HEK293 (cell line): ENCODE data around the gene BSDC1.

ENCODE experiments used
- CTCF ChIA-PET: fragments of 350-600 bp; formaldehyde crosslinking; extraction: SDS; loops from one replicate; lab custom pipeline; 2021; ENCODE audit warnings: antibody characterized with exemption; lab: Yijun Ruan, JAX
- POLR2A ChIA-PET: fragments of 300-600 bp; formaldehyde crosslinking; extraction: SDS; loops from one replicate; lab custom pipeline; 2020; ENCODE audit warnings: antibody characterized with exemption, inconsistent platforms; lab: Yijun Ruan, JAX
- H3K27ac ChIP-seq: fragments of 200-500 bp; sonication (Bioruptor generic); 2 replicates; pipeline ENCODE4 v1.5.1; 2014; ENCODE audit warnings: low read depth, low read length, control low read depth, inconsistent platforms; ENCODE audit errors: extremely low read depth
- H3K36me3 ChIP-seq, 2 experiments: fragments of 200-500 bp in 1 of 2; sonication (Bioruptor generic) in 1 of 2; 1 replicate in 1 of 2; 2 replicates in 1 of 2; pipeline ENCODE4 v1.5.1; 2014 to 2017; ENCODE audit warnings: inconsistent platforms in 2 of 2, low read length in 2 of 2; ENCODE audit not compliant: control insufficient read depth in 2 of 2, insufficient read depth in 1 of 2
- H3K4me1 ChIP-seq: fragments of 200-500 bp; sonication (Bioruptor generic); 2 replicates; pipeline ENCODE4 v1.5.1; 2014; ENCODE audit warnings: mild to moderate bottlenecking, low read length, inconsistent platforms; ENCODE audit not compliant: control insufficient read depth, insufficient read depth
- H3K4me3 ChIP-seq: 2 replicates; pipeline ENCODE4 v1.5.1; 2011; ENCODE audit warnings: low read depth, mild to moderate bottlenecking, control low read depth, low read length, moderate library complexity
- H3K9me3 ChIP-seq: fragments of 200-500 bp; sonication (Bioruptor generic); 2 replicates; pipeline ENCODE4 v1.5.1; 2014; ENCODE audit warnings: low read depth, low read length, inconsistent platforms; ENCODE audit not compliant: control insufficient read depth, insufficient read depth
- CTCF ChIP-seq: fragments of 450-650 bp; formaldehyde crosslinking; IDR thresholded peaks from 2 replicates; pipeline ENCODE4 v1.5.1; 2016; ENCODE audit warnings: missing biosample characterization, missing genetic modification characterization
- GLIS2 ChIP-seq: fragments of 450-650 bp; formaldehyde crosslinking; IDR thresholded peaks from 2 replicates; pipeline ENCODE4 v1.5.1; 2016; ENCODE audit warnings: missing biosample characterization, missing genetic modification characterization
- HOXA7 ChIP-seq: sonication (generic); formaldehyde crosslinking; IDR thresholded peaks from 2 replicates; pipeline ENCODE4 v1.8.1; 2022; ENCODE audit warnings: missing genetic modification reagents, borderline replicate concordance
- IKZF3 ChIP-seq: fragments of 450-650 bp; IDR thresholded peaks from 2 replicates; pipeline ENCODE4 v1.5.0; 2018; ENCODE audit warnings: missing biosample characterization, mild to moderate bottlenecking, missing genetic modification characterization, moderate library complexity
- KLF16 ChIP-seq: fragments of 450-650 bp; formaldehyde crosslinking; IDR thresholded peaks from 2 replicates; pipeline ENCODE4 v1.5.1; 2017; ENCODE audit warnings: missing biosample characterization, missing genetic modification characterization
- KLF9 ChIP-seq: fragments of 450-650 bp; formaldehyde crosslinking; IDR thresholded peaks from 2 replicates; pipeline ENCODE4 v1.5.1; 2016; ENCODE audit warnings: missing biosample characterization, missing genetic modification characterization, low read depth
- SP2 ChIP-seq: fragments of 450-650 bp; formaldehyde crosslinking; IDR thresholded peaks from 2 replicates; pipeline ENCODE4 v1.5.1; 2016; ENCODE audit warnings: missing biosample characterization, missing genetic modification characterization
- TRIM28 ChIP-seq: IDR thresholded peaks from 2 replicates; pipeline ENCODE4 v1.6.1; 2011; ENCODE audit warnings: low read length, control low read depth, borderline replicate concordance
- ZBTB17 ChIP-seq: fragments of 450-650 bp; formaldehyde crosslinking; IDR thresholded peaks from 2 replicates; pipeline ENCODE4 v1.5.1; 2016; ENCODE audit warnings: missing biosample characterization, missing genetic modification characterization
- ZBTB6 ChIP-seq: fragments of 450-650 bp; formaldehyde crosslinking; IDR thresholded peaks from 2 replicates; pipeline ENCODE4 v1.5.1; 2017; ENCODE audit warnings: missing biosample characterization, missing genetic modification characterization
- ZFHX2 ChIP-seq: fragments of 450-650 bp; formaldehyde crosslinking; conservative IDR thresholded peaks from 2 replicates; pipeline ENCODE4 v1.5.1; 2016; ENCODE audit warnings: missing biosample characterization, missing genetic modification characterization
- ZNF302 ChIP-seq: fragments of 450-650 bp; formaldehyde crosslinking; IDR thresholded peaks from 2 replicates; pipeline ENCODE4 v1.5.1; 2016; ENCODE audit warnings: missing biosample characterization, missing genetic modification characterization, low read depth
- ZNF335 ChIP-seq: fragments of 450-650 bp; formaldehyde crosslinking; conservative IDR thresholded peaks from 2 replicates; pipeline ENCODE4 v1.5.1; 2016; ENCODE audit warnings: missing biosample characterization, missing genetic modification characterization
- ZNF341 ChIP-seq: fragments of 450-650 bp; formaldehyde crosslinking; IDR thresholded peaks from 2 replicates; pipeline ENCODE4; 2016; ENCODE audit warnings: low read depth, missing biosample characterization, missing genetic modification characterization
- ZNF354C ChIP-seq: fragments of 450-650 bp; formaldehyde crosslinking; IDR thresholded peaks from 2 replicates; pipeline ENCODE4 v1.5.1; 2016; ENCODE audit warnings: missing biosample characterization, missing genetic modification characterization, low read depth, borderline replicate concordance
- ZNF707 ChIP-seq: fragments of 450-650 bp; formaldehyde crosslinking; IDR thresholded peaks from 2 replicates; pipeline ENCODE4 v1.5.1; 2016; ENCODE audit warnings: missing biosample characterization, missing genetic modification characterization
- ZNF76 ChIP-seq: fragments of 450-650 bp; formaldehyde crosslinking; IDR thresholded peaks from 2 replicates; pipeline ENCODE4; 2016; ENCODE audit warnings: low read depth, missing biosample characterization, missing genetic modification characterization, borderline replicate concordance
- ZNF843 ChIP-seq: fragments of 450-650 bp; formaldehyde crosslinking; IDR thresholded peaks from 2 replicates; pipeline ENCODE4 v1.5.1; 2016; ENCODE audit warnings: missing biosample characterization, missing genetic modification characterization
- TF ChIP-seq, protein P1 (sequence below): IDR thresholded peaks from 2 replicates; pipeline ENCODE4 v1.6.1; 2011; ENCODE audit warnings: mild to moderate bottlenecking, low read depth, low read length, borderline replicate concordance
- TF ChIP-seq, protein P2 (sequence below): fragments of 450-650 bp; formaldehyde crosslinking; optimal IDR thresholded peaks from 2 replicates; pipeline ENCODE3; 2016; ENCODE audit warnings: missing biosample characterization, mild to moderate bottlenecking, missing genetic modification characterization
- TF ChIP-seq, protein P3 (sequence below): fragments of 450-650 bp; formaldehyde crosslinking; IDR thresholded peaks from 2 replicates; pipeline ENCODE4 v1.5.1; 2016; ENCODE audit warnings: missing biosample characterization, missing genetic modification characterization

Gene BSDC1

GRCh38 chr1:32426489-32427255, 32.4 kb upstream of the BSDC1 start:
- Histone ChIP-seq H3K4me3 (no peak overlapping the region; the same call in 1 of the 2 replicates), H3K36me3 (no peaks in the 10 kb centered on the region)
- POLR2A ChIA-PET: no interaction called here

More at GRCh38 chr1:32426489-32427255, 32.4 kb upstream of the BSDC1 start:
- CTCF ChIA-PET: interaction anchor here (0.6 to 1.0 kb wide), 2 partner anchors 12 to 13 kb away, joined by 4 read pairs; no protein-coding TSS in a partner anchor
- no peaks in the 10 kb centered on the region for H3K9me3 ChIP-seq
- no peak for TF ChIP-seq HOXA7 (CRISPR knock-in tag)
- TF ChIP-seq ZNF341 (tag by site-specific recombination): peak; percentile 93
- 0 out of 2 replicates have a peak, but pooled peaks have one; percentile 20 for TF ChIP-seq ZNF76
- TF ChIP-seq ZNF843 (tag by site-specific recombination): no peak
- no peak for TF ChIP-seq ZNF354C (tag by site-specific recombination)
- TF ChIP-seq ZNF707: no peak
- TF ChIP-seq IKZF3 (tag by site-specific recombination): no peak
- TF ChIP-seq ZNF302 (tag by site-specific recombination): no peak
- TF ChIP-seq, protein P1, sequence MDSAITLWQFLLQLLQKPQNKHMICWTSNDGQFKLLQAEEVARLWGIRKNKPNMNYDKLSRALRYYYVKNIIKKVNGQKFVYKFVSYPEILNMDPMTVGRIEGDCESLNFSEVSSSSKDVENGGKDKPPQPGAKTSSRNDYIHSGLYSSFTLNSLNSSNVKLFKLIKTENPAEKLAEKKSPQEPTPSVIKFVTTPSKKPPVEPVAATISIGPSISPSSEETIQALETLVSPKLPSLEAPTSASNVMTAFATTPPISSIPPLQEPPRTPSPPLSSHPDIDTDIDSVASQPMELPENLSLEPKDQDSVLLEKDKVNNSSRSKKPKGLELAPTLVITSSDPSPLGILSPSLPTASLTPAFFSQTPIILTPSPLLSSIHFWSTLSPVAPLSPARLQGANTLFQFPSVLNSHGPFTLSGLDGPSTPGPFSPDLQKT: no peak
- TF ChIP-seq KLF9 (tag by site-specific recombination): peak; percentile 66
- peak; percentile 46; the same call in 1 of the 2 replicates for TF ChIP-seq ZFHX2
- TF ChIP-seq ZBTB6: peak; percentile 84
- TF ChIP-seq, protein P2, sequence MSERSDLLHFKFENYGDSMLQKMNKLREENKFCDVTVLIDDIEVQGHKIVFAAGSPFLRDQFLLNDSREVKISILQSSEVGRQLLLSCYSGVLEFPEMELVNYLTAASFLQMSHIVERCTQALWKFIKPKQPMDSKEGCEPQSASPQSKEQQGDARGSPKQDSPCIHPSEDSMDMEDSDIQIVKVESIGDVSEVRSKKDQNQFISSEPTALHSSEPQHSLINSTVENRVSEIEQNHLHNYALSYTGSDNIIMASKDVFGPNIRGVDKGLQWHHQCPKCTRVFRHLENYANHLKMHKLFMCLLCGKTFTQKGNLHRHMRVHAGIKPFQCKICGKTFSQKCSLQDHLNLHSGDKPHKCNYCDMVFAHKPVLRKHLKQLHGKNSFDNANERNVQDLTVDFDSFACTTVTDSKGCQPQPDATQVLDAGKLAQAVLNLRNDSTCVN: peak; percentile 14
- no peak for TF ChIP-seq TRIM28
- TF ChIP-seq CTCF (tag by site-specific recombination): 0 out of 2 replicates have a peak, but pooled peaks have one; percentile 22
- peak; percentile 15; the same call in 1 of the 2 replicates for TF ChIP-seq GLIS2 (tag by site-specific recombination)
- peak; percentile 71 for TF ChIP-seq ZBTB17 (tag by site-specific recombination)
- TF ChIP-seq SP2 (tag by site-specific recombination): peak; percentile 47
- peak; percentile 68 for TF ChIP-seq ZNF335
- TF ChIP-seq KLF16: 0 out of 2 replicates have a peak, but pooled peaks have one; percentile 23
- TF ChIP-seq, protein P3, sequence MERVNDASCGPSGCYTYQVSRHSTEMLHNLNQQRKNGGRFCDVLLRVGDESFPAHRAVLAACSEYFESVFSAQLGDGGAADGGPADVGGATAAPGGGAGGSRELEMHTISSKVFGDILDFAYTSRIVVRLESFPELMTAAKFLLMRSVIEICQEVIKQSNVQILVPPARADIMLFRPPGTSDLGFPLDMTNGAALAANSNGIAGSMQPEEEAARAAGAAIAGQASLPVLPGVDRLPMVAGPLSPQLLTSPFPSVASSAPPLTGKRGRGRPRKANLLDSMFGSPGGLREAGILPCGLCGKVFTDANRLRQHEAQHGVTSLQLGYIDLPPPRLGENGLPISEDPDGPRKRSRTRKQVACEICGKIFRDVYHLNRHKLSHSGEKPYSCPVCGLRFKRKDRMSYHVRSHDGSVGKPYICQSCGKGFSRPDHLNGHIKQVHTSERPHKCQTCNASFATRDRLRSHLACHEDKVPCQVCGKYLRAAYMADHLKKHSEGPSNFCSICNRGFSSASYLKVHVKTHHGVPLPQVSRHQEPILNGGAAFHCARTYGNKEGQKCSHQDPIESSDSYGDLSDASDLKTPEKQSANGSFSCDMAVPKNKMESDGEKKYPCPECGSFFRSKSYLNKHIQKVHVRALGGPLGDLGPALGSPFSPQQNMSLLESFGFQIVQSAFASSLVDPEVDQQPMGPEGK: peak; percentile 33; the same call in 1 of the 2 replicates
- no peak overlapping the region for H3K27ac ChIP-seq
- H3K4me1 ChIP-seq: no peaks in the 10 kb centered on the region
